Upper lobe of left lung (tissue), 6 donors: ENCODE results near the gene DEFB123. TPM values are rescaled to one million over a fixed set of nuclear protein-coding genes. Genes with fewer than 3 reads are reported as not detected.

ENCODE experiments used
- ATAC-seq, 2 donors: fragments of 200-7000 bp; cut with Tn5 transposase; one replicate each; pipeline ENCODE4 v1.9.1; 2022; ENCODE audit warnings: mild to moderate bottlenecking in 2 of 2, moderate library complexity in 2 of 2; ENCODE audit not compliant: low FRiP score in 2 of 2
- DNase-seq, 2 donors: peaks; one replicate each; pipeline ENCODE4 v3.0.0-alpha.2; 2019 to 2020
- H3K27ac ChIP-seq, 4 donors: fragments of 200-600 bp; sonication (generic); one replicate each; pipeline ENCODE4 v1.5.1; 2016 to 2019
- H3K27me3 ChIP-seq, 4 donors: fragments of 200-600 bp; sonication (generic); one replicate each; pipeline ENCODE4 v1.5.1; 2017 to 2019
- H3K36me3 ChIP-seq, 4 donors: fragments of 200-600 bp; sonication (generic); one replicate each; pipeline ENCODE4 v1.5.1; 2016 to 2019
- H3K4me1 ChIP-seq, 4 donors: fragments of 200-600 bp; sonication (generic); one replicate each; pipeline ENCODE4 v1.5.1; 2018 to 2019
- H3K4me3 ChIP-seq, 4 donors: fragments of 200-600 bp; sonication (generic); one replicate each; pipeline ENCODE4 v1.5.1; 2017 to 2019; ENCODE audit warnings: mild to moderate bottlenecking in 2 of 4, moderate library complexity in 1 of 4
- H3K9me3 ChIP-seq, 4 donors: fragments of 200-600 bp; sonication (generic); one replicate each; pipeline ENCODE4 v1.5.1; 2018 to 2019
- EP300 ChIP-seq, 4 donors: sonication (generic); formaldehyde crosslinking; IDR thresholded peaks; one replicate each; pipeline ENCODE4 v1.5.1; 2017; ENCODE audit warnings: antibody characterized with exemption in 4 of 4, control low read depth in 2 of 4
- POLR2A ChIP-seq, 4 donors: fragments of 450-650 bp; IDR thresholded peaks; one replicate each; pipeline ENCODE4 v1.5.1; 2016 to 2017; ENCODE audit warnings: antibody characterized with exemption in 4 of 4, mild to moderate bottlenecking in 2 of 4
- POLR2AphosphoS5 ChIP-seq, 2 donors: sonication (generic); formaldehyde crosslinking; IDR thresholded peaks; one replicate each; pipeline ENCODE4 v1.5.1; 2017; ENCODE audit warnings: antibody characterized with exemption in 2 of 2
- WGBS, 2 donors: methylation state at CpG; one replicate each; pipeline ENCODE4 v1.1.5; 2017 to 2018; 5-methylcytosine and 5-hydroxymethylcytosine counted together
- total RNA-seq, 6 donors: library from RNA; depleted of rRNA in 4 of 6; stranded (reverse); fragments of >200 nt in 4 of 6; gene quantifications; one replicate each; pipeline versions ENCODE4 v1.1.0 to v1.2.1, GENCODE V29; 2016 to 2021
- TF ChIP-seq, protein P1 (sequence below), 6 experiments: fragments of 450-650 bp in 4 of 6; fragments of 200-600 bp in 2 of 6; sonication (generic) in 2 of 6; IDR thresholded peaks; one replicate each; pipeline ENCODE4 v1.5.1; 2016 to 2019; ENCODE audit warnings: antibody characterized with exemption in 6 of 6
- donor health status: DM: no; HTN: no; CAD: no; lungs with moderate emphysema.
- donor health status: DM: no; HTN: yes; CAD: no; lungs with severe emphysema.

DEFB123 gene
- total RNA-seq, 6 donors from 2014 or later, result not detected

DNA sequence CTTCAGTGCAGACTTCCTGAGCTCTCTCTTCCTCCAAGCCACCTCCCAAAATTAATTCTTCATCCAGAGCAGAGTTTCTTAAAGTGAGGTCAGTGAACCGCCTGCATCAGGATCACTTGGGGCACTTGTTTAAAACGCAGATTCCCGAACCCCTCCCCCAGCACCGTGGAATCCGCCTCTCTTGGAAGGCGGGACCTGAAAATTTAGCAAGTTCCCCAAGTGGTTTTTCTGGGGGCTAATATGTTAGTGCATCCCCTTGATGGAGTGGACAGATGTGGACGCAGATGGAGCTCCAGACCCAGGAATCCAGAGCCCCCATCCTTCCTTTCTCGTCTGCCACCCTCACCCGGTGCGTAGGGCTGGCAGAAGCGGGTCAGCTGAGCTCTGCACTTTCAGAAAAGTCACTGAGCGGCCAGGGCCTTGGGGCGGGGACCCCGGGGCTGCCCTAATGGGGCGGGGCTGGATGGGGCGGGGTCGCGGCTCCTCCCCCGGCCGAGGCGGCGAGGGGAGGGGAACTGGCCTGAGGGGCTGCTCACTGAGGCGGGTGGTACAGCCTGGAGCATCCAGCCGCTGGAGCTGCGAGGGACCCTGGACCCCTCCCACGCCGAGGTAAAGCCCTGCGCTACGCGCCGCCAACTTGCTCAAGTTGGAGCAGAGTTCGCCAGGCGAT, 34.5 kb downstream of the DEFB123 start, which contains the start of the genes DEFB124 and REM1:
Gene DEFB124 (minus strand): TSS at position 370 of the 670 bp plus-strand sequence. CDS start 2,114 bp downstream, outside the sequence.
Gene REM1 (plus strand): TSS at position 531 of the 670 bp plus-strand sequence. CDS start 1,158 bp downstream, outside the sequence.
- Histone ChIP-seq H3K36me3 (no peaks in the 10 kb centered on the region), H3K27me3 (peaks cover 0 to 13% (median 4%) of the 10 kb centered on the region in 4 donors), H3K9me3 (no peaks in the 10 kb centered on the region), H3K27ac (peak within 1 kb of the TSS in 3 of 4 donors; percentile 59 to 74 (median 61)), H3K4me1 (peaks cover 8 to 19% (median 10%) of the 10 kb centered on the region in 4 donors), H3K4me3 (peak within 1 kb of the TSS; percentile 24 to 55 (median 42))
- ATAC-seq (peak; percentile 73 to 91), DNase-seq (peak in 1 of 2 donors; percentile 89)
- WGBS, 2 donors, result 4 to 5% methylated on average over 5 to 33 of the region's 33 CpGs
- TF ChIP-seq POLR2A (IDR thresholded peaks at IDR 0.05) (peak in 1 of 4 donors; percentile 16), POLR2AphosphoS5 (IDR thresholded peaks at IDR 0.05) (no peak), EP300 (IDR thresholded peaks at IDR 0.05) (no peak)
- TF ChIP-seq, protein P1, sequence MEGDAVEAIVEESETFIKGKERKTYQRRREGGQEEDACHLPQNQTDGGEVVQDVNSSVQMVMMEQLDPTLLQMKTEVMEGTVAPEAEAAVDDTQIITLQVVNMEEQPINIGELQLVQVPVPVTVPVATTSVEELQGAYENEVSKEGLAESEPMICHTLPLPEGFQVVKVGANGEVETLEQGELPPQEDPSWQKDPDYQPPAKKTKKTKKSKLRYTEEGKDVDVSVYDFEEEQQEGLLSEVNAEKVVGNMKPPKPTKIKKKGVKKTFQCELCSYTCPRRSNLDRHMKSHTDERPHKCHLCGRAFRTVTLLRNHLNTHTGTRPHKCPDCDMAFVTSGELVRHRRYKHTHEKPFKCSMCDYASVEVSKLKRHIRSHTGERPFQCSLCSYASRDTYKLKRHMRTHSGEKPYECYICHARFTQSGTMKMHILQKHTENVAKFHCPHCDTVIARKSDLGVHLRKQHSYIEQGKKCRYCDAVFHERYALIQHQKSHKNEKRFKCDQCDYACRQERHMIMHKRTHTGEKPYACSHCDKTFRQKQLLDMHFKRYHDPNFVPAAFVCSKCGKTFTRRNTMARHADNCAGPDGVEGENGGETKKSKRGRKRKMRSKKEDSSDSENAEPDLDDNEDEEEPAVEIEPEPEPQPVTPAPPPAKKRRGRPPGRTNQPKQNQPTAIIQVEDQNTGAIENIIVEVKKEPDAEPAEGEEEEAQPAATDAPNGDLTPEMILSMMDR (IDR thresholded peaks at IDR 0.05), result no peak

DNA sequence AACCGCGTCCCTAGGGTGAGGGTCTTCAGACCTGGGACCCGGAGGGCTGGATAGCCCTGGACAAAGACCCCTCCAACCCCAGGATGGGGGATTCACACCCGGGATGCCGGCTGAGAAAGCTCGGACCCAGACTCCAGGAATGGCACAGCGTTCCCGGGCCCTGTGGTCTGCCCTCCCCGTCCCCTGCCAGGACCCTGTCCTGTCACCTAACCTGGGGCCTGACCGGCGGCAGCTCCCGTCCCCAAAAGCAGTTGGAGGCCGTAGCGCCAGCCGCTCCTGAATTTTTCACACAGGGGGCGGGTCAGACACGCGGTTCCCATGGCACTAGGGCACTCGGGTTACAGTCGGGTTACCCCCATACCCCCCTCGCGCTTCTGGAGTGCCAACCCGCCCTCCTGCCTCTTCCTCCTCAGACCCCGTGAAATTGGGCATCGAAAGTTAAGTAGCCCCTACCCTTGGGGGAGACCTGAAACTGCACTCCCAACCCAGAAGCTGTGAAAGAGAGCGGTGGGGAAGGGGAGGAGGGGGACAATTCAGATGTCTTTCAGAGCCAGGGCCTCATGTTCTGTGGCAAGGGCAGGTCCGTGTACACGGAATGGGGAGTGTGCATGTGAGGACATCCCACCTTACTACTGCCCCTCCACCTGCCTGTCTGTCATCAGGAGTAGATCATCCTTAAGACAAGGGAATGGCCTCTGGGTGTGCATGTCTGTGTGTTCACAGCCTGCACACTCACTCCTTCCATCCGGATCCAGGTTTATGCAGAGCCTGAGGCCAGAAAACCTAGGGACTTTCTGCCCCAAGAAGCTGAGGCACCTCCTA, 35.3 kb downstream of the DEFB123 start:
- ATAC-seq (peak; percentile 20 to 42), DNase-seq (peak in 1 of 2 donors; percentile 73)
- Histone ChIP-seq H3K27ac (peak overlapping the region in 3 of 4 donors; percentile 59 to 74 (median 61)), H3K27me3 (peaks cover 0 to 13% (median 4%) of the 10 kb centered on the region in 4 donors), H3K4me3 (peak overlapping the region in 3 of 4 donors; percentile 37 to 55 (median 47)), H3K36me3 (no peaks in the 10 kb centered on the region), H3K9me3 (no peaks in the 10 kb centered on the region), H3K4me1 (peaks cover 8 to 19% (median 10%) of the 10 kb centered on the region in 4 donors)
- 2 to 8% methylated on average over 13 to 19 of the region's 29 CpGs for WGBS, 2 donors
- TF ChIP-seq POLR2AphosphoS5 (IDR thresholded peaks at IDR 0.05) (no peak), EP300 (IDR thresholded peaks at IDR 0.05) (no peak), POLR2A (IDR thresholded peaks at IDR 0.05) (no peak)
- TF ChIP-seq, protein P1 (IDR thresholded peaks at IDR 0.05), result no peak

DNA sequence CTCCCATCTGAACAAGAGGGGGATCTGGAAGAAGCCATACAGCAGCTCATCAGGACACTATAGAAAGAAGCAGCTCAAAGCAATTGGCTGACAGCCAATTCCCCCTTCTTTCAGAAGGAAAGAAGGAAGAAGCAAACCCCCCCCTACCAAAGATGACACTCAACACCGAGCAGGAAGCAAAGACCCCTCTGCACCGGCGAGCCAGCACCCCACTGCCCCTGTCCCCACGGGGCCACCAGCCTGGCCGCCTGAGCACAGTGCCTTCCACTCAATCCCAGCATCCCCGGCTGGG, 35.8 kb downstream of the DEFB123 start:
- peak overlapping the region in 2 of 4 donors; percentile 59 to 74 for H3K27ac ChIP-seq
- TF ChIP-seq EP300 (IDR thresholded peaks at IDR 0.05), result no peak
- TF ChIP-seq POLR2AphosphoS5 (IDR thresholded peaks at IDR 0.05), result no peak
- TF ChIP-seq POLR2A (IDR thresholded peaks at IDR 0.05), result no peak
- TF ChIP-seq, protein P1 (IDR thresholded peaks at IDR 0.05), result no peak
- WGBS, 2 donors, result 66% methylated on average over 6 of the region's 6 CpGs; no CpG with 5 or more reads in 1 of the 2 donors
- peaks cover 8 to 19% (median 10%) of the 10 kb centered on the region in 4 donors for H3K4me1 ChIP-seq
- H3K36me3 ChIP-seq, result no peaks in the 10 kb centered on the region
- ATAC-seq (no peak), DNase-seq (no peak)
- peaks cover 0 to 13% (median 4%) of the 10 kb centered on the region in 4 donors for H3K27me3 ChIP-seq
- H3K9me3 ChIP-seq, result no peaks in the 10 kb centered on the region
- H3K4me3 ChIP-seq, result peak overlapping the region in 3 of 4 donors; percentile 37 to 55 (median 47)

DNA sequence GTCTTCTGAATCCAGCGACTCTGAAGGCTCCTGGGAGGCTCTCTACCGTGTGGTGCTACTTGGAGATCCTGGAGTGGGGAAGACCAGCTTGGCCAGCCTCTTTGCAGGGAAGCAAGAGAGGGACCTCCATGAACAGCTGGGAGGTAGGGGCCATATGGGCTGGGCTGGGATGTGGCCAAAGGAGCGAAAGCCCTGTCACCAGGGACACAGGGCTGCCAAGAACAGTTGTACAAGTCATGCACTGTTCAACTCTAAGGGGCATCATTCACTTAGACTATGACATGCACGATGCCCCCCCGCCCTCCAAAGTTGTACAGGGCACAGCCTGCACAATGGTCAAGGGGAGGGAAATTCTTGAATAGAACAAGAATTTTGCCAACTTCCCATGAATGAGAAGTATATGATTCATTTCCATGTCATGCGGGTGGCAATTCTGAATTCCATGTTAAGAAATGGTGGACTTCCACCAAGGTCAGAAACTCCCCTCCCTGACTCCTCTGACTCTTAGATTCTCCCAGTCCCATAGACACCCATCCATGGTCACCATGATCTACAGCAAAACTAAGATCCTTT, 36.3 kb downstream of the DEFB123 start:
- WGBS, 2 donors, result 83 to 86% methylated on average over 3 to 6 of the region's 6 CpGs
- H3K27me3 ChIP-seq, result peaks cover 0 to 13% (median 4%) of the 10 kb centered on the region in 4 donors
- no peak overlapping the region for H3K4me3 ChIP-seq
- no peak for DNase-seq
- TF ChIP-seq POLR2A (IDR thresholded peaks at IDR 0.05), result no peak
- TF ChIP-seq EP300 (IDR thresholded peaks at IDR 0.05), result no peak
- TF ChIP-seq, protein P1 (IDR thresholded peaks at IDR 0.05), result no peak
- no peak for TF ChIP-seq POLR2AphosphoS5 (IDR thresholded peaks at IDR 0.05)
- no peaks in the 10 kb centered on the region for H3K36me3 ChIP-seq
- no peak for ATAC-seq
- no peak overlapping the region for H3K27ac ChIP-seq
- H3K9me3 ChIP-seq, result no peaks in the 10 kb centered on the region
- H3K4me1 ChIP-seq, result peaks cover 8 to 19% (median 10%) of the 10 kb centered on the region in 4 donors
